GM19238 (cell line): ENCODE measurements around the gene NGB.

Experiments
- DNase-seq: peaks from one replicate; pipeline ENCODE4 v3.0.0; 2011; ENCODE audit warnings: low spot score; ENCODE audit not compliant: insufficient read length

Gene NGB

GRCh38 chr14:77265187-77265515, 5.9 kb downstream of the NGB start:
- no peak for DNase-seq

DNA sequence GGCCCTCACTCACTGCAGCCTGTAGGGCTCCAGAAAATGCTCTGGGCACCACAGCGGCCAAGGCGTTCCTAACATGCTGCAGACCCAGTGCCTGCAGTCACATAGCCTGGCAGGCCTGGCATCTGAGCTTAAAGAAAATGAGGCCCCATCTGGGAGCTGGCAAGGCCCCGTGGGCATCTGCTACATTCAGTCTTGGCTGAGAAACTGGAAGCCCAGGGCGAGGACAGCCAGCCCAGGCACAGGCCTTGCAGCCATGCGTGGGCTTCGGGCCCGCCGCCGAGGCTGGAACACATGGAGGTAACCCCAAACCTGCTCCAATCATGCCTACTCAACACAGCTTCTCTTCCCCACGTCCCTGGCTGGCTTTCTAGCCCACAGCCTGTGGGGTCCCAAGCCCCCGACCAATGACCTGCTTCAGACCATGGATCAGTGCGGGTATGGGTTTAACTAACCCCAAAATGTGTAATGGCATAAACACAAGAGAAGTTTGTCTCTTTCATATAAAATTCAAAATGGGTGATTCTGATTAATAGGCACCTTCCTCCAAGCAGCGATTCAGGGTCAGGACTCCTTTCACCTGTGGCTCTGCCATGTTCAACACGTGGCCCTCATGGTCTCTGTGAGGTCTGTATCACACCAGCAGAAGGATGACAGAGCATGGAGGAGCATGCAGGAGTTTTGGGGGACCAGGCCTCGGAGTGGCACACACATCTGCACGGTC, 6.4 kb downstream of the NGB start:
- no peak for DNase-seq

DNA sequence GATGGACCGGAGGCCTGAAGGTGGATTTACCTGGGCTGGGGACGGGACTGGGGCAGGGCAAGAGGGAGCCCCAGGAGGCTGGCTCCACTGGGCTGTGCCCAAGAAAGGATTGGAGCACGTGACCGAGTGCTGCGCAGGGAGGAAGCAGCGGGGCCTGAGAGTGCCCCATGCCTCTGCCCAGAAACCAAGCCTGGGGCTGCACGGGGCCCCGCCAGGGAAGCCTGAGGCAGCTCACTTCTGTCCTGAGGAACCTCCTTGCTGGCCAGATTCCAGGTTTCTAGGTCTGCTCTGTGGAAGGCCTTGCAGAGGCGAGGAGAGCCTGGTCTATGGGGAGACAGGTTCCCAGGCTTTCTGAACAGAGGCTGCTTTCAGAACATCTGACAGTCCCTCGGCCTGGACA, 10.4 kb downstream of the NGB start:
- no peak for DNase-seq

- DNase-seq: no peak
Observed at GRCh38 chr14:77260199-77260598, 10.8 kb downstream of the NGB start.

DNA sequence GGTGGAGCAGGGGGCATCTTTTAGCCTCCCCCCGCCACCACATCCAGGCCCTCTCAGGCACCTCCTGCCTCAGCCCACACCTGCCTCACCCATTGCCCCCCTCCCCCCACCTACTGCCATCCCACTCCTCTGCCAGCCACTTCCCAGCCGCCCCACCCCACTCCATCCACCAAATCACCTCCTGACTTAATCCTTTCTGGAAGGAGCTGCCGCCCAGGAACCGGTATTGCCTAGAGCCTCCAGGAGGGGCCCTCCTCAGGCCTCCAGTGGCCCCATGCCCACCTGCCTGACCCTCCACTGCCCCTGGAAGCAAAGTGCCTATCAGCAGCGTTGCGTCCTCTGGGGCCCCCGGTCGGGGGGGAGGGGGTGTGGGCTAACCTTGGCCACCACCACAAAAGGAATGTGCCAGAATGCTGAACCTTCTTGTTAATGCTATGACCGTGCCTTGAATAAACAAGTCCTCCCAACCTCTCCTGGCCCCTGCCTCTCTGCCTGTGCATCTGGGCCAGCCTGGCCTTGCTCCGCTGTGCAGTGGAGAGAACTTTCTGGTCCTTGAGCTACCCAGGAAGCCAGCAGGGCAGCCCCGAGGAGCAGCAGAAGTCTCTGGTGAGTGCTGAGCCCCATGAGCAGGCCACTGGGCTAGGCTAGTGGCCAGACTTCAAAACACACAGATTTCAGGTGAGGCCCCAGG, 11.8 kb downstream of the NGB start:
- no peak for DNase-seq

DNA sequence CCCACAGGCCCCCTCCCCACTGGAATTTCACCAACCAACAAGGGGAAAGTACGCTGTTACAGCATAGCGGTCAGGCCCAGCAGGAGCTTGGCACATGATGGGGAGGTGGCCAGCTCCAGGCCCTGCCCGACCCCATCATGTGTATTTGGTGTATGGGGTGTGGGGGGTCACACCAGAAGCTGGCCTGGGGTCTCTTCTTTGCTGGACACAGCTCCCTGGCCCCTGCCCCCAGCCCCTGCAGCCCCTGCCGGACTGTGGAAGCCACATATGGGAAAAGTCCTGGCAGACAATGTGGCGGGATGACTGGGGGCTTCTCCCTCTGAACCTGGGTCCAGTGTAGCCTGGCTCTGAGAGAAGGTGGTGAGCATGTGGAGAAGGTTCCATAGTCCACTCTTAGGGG, 12.4 kb downstream of the NGB start:
- DNase-seq: no peak

DNA sequence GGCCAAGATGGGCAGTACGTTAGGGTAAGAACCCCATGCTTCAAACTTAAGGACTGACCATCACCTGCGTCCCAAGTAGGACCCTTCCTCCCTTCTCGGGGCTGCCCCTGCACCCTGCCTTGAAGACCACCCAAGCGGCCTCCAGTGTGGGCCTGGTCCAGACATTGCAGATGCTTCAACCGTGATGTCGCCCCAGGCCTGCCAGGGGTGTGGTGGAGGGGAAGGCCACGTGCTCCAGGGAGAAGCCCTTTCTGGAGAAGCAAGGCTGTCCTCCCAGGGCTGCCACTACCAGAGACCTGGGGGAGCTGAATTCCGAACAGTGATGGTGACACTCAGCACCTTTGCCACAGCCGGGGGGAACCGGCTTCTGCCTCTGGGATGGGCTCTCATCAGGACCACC, 13.3 kb downstream of the NGB start:
- no peak for DNase-seq

GRCh38 chr14:77256694-77257093, 14.3 kb downstream of the NGB start:
- DNase-seq: no peak

GRCh38 chr14:77253333-77254190, 17.4 kb downstream of the NGB start:
- no peak for DNase-seq

- no peak for DNase-seq
Observed at GRCh38 chr14:77251870-77252269, 19.1 kb downstream of the NGB start.

DNA sequence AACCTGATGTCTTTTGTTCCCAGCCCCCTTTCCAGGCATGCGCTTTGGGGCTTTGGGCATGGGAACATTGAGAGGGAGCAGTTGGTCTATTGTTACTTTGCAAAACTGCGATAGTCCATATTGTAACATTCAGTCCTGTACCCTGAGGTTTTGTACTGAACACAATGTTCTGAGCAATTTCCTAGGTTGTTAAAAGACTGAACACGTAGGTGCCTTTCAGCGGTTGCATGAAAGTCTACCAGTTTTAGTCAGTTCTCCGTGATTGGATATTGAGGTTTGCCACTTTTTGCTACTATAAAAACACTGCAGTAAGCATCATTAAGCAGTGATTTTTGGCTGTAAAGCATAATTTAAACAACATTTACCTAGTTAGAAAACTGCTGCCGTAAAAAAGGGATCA, 20.1 kb downstream of the NGB start:
- no peak for DNase-seq

DNA sequence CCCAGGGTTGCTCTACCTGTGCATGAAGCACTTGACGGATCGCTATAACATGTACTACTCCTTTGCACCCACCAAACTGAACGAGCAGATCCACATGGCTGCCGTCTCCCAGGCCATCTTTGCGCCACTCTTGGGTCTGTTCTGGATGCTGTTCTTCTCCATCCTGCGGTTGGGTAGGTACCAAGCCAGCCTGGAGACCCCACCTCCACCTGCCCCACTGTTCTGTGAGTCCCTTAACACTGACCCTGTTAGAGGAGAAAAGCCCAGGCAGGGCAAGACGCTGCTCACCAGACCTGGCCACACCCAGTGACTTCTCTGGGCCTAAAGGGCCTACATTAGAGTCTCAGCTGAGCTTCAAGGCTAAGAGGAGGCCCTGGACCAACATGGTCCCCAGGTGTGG, 21.7 kb downstream of the NGB start:
- DNase-seq: no peak

- DNase-seq: no peak
Observed at GRCh38 chr14:77248666-77249065, 22.3 kb downstream of the NGB start.

DNA sequence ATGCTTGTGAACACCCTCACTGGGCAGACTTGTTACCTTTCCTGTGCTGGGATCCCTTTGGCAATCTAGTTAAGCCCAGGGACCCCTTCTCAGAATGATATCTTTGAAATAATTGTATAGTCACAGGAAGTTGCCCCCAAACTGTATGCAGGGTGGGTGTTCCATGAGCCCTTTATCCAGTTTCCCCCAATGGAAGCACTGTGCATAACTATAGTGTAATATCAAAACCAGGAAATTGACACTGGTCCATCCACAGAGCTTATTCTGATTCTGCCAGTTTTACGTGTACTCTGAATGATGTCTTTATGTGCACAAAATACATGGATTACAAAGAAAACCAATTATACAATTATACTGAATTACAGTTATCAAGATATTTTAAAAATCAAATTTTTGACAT, 24.2 kb downstream of the NGB start:
- no peak for DNase-seq

- DNase-seq: no peak
Observed at GRCh38 chr14:77245820-77246219, 25.2 kb downstream of the NGB start.

DNA sequence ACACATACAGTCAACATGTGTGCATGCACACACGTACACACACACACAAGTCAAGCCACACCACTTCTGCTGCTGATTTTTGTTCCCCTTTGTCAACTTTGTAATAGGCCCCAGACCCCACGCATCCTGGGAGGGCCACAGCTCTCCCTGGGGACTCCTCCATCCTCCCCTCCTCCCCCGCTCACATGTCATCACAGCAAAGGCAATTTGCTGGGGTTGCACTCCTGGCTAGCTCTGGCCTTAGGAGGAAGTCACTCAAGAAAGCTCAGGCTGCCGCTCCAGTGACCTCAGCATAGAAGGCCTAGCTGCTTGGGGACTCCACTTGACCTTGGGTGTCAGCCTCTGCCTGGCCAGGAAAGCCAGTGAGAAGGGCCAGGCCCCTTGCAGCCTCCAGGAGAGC, 27.2 kb downstream of the NGB start:
- no peak for DNase-seq

DNA sequence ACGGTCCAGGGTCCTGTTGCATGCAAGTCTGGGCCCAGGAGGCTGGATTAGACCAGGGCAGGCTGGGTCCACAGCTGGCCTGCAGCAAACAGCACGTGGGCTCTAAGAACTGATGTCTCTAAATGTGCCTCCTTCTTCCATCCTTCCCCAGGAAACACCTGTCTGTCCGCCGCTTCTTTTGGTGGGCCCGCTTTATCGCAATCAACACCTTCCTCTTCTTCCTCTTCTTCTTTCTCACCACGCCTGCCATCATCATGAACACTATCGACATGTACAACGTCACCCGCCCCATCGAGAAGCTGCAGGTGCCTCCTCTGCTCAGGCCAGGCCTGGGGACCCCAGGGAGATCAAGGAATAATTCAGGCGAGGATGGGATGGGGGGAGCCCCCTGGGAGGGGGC, 28.3 kb downstream of the NGB start:
- no peak for DNase-seq

- no peak for DNase-seq
Observed at GRCh38 chr14:77241955-77242354, 29.1 kb downstream of the NGB start.

- no peak for DNase-seq
Observed at GRCh38 chr14:77240336-77240915, 30.6 kb downstream of the NGB start.

- no peak for DNase-seq
Observed at GRCh38 chr14:77239412-77239811, 31.6 kb downstream of the NGB start.

- no peak for DNase-seq
Observed at GRCh38 chr14:77238996-77239395, 32.0 kb downstream of the NGB start.

DNA sequence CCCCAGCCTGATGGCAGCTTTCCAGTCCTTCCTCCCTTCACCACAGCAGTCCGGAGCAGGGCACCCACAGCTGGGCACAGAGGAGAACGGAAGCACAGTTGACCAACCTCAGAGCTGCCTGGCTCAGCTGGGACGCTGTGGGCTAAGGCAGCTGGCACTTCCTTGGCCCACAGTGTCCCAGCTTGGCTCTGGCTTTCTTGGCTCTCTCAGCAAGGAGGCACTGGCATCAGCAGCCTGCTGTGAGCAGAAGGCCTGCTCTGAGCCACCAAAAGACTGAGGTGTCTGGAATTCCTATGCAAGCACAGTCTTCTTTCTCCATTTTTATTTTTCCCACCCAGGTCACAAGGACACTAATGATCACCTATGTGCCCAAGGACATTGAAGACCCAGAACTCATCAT, 32.6 kb downstream of the NGB start:
- DNase-seq: no peak
